ENCODE results near the gene PLA2G4D. TPM values are rescaled to one million over a fixed set of nuclear protein-coding genes. Genes with fewer than 3 reads are reported as not detected.

Gene PLA2G4D
- total RNA-seq, 6 experiments from 2014 or later, result not detected

DNA sequence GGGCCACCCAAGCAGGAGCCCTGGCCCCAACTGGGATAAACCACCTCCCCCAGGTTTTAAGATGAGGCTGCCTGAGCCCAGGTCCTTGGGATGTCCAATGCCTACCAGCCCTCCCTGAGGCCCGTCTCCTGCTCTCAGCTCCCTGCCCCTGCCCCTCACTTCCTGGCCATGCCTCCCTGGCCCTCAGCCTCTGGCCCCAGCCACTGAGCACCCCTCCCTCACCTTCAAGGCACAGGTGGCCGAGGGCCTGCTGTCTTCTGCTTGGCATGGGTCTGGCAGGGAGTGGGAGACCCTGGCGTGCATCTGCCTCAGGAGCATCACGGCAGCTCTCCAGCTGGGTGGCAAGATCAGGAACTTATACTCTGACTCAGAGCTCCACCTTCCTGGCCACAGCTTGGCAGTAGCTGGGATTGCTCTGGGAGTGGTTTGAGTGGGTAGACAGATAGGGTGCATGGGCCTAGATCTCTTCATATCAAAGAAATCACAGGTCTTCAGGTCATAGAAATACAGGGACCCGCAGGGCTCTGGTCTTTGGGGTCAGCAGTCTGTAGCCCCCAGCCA is 73.6 kb downstream of the PLA2G4D start, which contains the start of gene PLA2G4E:
Gene PLA2G4E (minus strand): TSS at position 330 of the 561 bp plus-strand sequence. CDS start 12 bp downstream, at position 318.
- no peaks in the 10 kb centered on the region for H3K36me3 Mint-ChIP-seq (ENCODE audit: low read depth)
- no peak within 1 kb of the TSS for H3K27ac Mint-ChIP-seq
- TF ChIP-seq, protein P1, sequence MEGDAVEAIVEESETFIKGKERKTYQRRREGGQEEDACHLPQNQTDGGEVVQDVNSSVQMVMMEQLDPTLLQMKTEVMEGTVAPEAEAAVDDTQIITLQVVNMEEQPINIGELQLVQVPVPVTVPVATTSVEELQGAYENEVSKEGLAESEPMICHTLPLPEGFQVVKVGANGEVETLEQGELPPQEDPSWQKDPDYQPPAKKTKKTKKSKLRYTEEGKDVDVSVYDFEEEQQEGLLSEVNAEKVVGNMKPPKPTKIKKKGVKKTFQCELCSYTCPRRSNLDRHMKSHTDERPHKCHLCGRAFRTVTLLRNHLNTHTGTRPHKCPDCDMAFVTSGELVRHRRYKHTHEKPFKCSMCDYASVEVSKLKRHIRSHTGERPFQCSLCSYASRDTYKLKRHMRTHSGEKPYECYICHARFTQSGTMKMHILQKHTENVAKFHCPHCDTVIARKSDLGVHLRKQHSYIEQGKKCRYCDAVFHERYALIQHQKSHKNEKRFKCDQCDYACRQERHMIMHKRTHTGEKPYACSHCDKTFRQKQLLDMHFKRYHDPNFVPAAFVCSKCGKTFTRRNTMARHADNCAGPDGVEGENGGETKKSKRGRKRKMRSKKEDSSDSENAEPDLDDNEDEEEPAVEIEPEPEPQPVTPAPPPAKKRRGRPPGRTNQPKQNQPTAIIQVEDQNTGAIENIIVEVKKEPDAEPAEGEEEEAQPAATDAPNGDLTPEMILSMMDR (IDR thresholded peaks at IDR 0.05), result no peak
- H3K27me3 Mint-ChIP-seq (ENCODE audit: insufficient read depth), result peaks cover 34% of the 10 kb centered on the region
- H3K4me3 Mint-ChIP-seq, result no peak within 1 kb of the TSS
- no peaks in the 10 kb centered on the region for H3K4me1 Mint-ChIP-seq (ENCODE audit: low read depth)
- H3K9me3 Mint-ChIP-seq, result no peaks in the 10 kb centered on the region
- DNase-seq, result no peak

DNA sequence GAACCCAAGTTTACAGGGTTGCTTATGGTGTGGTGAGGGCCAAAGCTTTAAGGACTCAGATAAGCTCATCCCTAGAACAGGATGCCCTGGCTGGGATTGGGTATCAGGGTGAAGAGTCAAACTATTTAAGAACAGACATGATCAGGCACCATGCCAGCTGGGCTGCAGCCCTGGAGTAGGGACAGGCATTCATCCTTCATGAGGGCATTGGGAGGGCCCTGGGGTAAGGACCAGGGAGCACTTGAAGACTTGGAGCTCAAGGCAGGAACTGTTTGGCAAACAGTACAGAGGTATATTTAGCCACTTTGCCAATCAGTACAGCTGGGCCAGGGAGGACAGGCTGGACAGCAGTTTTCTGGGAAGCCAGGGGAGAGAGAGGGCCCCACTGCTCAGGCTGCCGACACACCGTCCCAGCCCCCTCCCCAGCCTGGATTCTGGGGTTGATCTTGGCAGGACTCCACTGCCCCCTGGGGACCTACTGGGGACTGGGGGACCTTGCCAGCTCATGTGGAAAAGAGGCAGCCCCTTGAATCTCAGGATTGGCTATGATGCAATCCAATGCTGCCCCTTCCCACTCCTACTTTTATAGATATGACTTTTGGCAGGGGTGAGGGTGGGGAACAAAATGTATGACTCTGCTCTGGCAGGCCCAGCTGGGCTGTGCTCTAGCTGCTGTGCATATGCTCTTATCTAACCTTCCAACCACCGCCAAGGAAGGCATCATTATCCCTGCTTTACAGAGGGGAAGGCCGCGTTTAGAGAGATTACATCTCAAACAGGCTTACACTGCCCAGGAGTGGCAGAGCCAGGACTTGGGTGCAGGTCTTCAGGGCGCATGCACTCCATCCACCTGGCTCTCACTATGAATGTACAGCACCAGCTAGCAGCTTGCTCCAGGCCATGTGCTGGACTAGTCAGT is 75.8 kb downstream of the PLA2G4D start:
- no peak for DNase-seq
- Mint-ChIP-seq H3K27ac (no peak overlapping the region), H3K4me1 (ENCODE audit: low read depth) (no peaks in the 10 kb centered on the region), H3K9me3 (no peaks in the 10 kb centered on the region), H3K27me3 (ENCODE audit: insufficient read depth) (peaks cover 40% of the 10 kb centered on the region), H3K4me3 (no peak overlapping the region), H3K36me3 (ENCODE audit: low read depth) (no peaks in the 10 kb centered on the region)
- TF ChIP-seq, protein P1 (IDR thresholded peaks at IDR 0.05), result no peak

Other genes starting within 250 kb of the PLA2G4D start
- gene SPTBN5, start 200.5 kb downstream of the PLA2G4D start, total RNA-seq (2021; fragmentation: NEBNext Ultra II Directional; extraction: Animal tissue kit (Norgen Biotek cat#: 25700)), result under 1 TPM; 0.16 to 0.34 (median 0.24) TPM
- gene EHD4, start 122.0 kb downstream of the PLA2G4D start, total RNA-seq (2021; fragmentation: NEBNext Ultra II Directional; extraction: Animal tissue kit (Norgen Biotek cat#: 25700)), result 10 to 100 TPM; 14.1 to 21.8 (median 18.1) TPM
- not detected for gene PLA2G4E, start 73.5 kb downstream of the PLA2G4D start, total RNA-seq (2021; fragmentation: NEBNext Ultra II Directional; extraction: Animal tissue kit (Norgen Biotek cat#: 25700))
- not detected for gene PLA2G4F, start 62.1 kb upstream of the PLA2G4D start, total RNA-seq (2021; fragmentation: NEBNext Ultra II Directional; extraction: Animal tissue kit (Norgen Biotek cat#: 25700))
- gene VPS39, start 113.7 kb upstream of the PLA2G4D start, total RNA-seq (2021; fragmentation: NEBNext Ultra II Directional; extraction: Animal tissue kit (Norgen Biotek cat#: 25700)), result 10 to 100 TPM; 51.1 to 58.5 (median 52.8) TPM
- 10 to 100 TPM; 23.7 to 30.8 (median 29.5) TPM for gene GANC, start 178.6 kb upstream of the PLA2G4D start, total RNA-seq (2021; fragmentation: NEBNext Ultra II Directional; extraction: Animal tissue kit (Norgen Biotek cat#: 25700))
- 10 to 100 TPM; 37.7 to 43.5 (median 40.1) TPM for gene TMEM87A, start 178.9 kb upstream of the PLA2G4D start, total RNA-seq (2021; fragmentation: NEBNext Ultra II Directional; extraction: Animal tissue kit (Norgen Biotek cat#: 25700))